ENCODE measurements around the gene ZNRF2. TPM values are rescaled to one million over a fixed set of nuclear protein-coding genes. Genes with fewer than 3 reads are reported as not detected.
"Not testable (repeated sequence)": the region's sequence is repeated elsewhere in the genome, so short reads cannot be mapped to it uniquely, and the experiment has no call there.

The ZNRF2 gene
- total RNA-seq, 1 donor, result 6.5 TPM

DNA sequence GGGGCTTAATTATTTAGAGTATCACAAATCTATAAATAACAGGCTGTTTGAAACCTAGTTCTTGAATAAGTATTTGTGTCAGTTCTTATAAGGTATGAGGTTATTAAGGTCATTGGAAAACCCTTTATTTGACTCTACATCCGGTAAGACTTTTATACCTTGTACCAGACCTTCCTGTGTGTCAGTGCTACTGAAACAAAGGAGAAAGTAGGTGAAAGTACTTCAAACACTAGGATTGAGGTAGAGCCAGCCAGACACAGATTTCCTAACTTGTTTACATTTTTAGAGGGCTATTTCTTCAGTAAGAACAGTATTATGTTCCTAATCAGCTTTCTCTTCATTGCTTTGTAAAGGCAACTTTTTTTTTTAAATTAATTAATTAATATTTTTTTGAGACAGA lies 93.9 kb downstream of the ZNRF2 start:
- H3K4me3 ChIP-seq (ENCODE audit: low read depth, low read length), result no peak overlapping the region
- TF ChIP-seq, protein P1, sequence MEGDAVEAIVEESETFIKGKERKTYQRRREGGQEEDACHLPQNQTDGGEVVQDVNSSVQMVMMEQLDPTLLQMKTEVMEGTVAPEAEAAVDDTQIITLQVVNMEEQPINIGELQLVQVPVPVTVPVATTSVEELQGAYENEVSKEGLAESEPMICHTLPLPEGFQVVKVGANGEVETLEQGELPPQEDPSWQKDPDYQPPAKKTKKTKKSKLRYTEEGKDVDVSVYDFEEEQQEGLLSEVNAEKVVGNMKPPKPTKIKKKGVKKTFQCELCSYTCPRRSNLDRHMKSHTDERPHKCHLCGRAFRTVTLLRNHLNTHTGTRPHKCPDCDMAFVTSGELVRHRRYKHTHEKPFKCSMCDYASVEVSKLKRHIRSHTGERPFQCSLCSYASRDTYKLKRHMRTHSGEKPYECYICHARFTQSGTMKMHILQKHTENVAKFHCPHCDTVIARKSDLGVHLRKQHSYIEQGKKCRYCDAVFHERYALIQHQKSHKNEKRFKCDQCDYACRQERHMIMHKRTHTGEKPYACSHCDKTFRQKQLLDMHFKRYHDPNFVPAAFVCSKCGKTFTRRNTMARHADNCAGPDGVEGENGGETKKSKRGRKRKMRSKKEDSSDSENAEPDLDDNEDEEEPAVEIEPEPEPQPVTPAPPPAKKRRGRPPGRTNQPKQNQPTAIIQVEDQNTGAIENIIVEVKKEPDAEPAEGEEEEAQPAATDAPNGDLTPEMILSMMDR (IDR thresholded peaks at IDR 0.05; ENCODE audit: insufficient read depth, low read depth, low read length), result no peak
- DNase-seq (ENCODE audit: low read depth), result peak; percentile 18

DNA sequence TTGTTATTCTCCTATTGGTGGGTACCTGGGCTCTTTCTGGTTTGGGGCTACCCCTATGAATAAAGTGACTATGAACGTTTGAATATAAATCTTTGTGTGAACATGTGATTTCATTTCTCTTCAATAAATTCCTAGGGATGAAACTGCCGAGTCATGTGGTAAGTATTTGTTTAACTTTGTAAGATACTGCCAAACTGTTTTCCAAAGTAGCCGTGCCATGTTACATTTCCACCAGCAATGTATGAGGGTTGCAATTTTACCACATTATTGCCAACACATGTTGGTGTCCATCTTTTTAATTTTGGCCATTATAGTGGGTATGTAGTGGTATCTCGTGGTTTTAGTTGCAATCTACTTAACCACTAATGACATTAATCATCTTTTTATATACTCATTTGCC lies 94.7 kb downstream of the ZNRF2 start:
- TF ChIP-seq, protein P1 (IDR thresholded peaks at IDR 0.05; ENCODE audit: insufficient read depth, low read depth, low read length), result no peak
- DNase-seq (ENCODE audit: low read depth), result no peak
- H3K4me3 ChIP-seq (ENCODE audit: low read depth, low read length), result no peak overlapping the region

DNA sequence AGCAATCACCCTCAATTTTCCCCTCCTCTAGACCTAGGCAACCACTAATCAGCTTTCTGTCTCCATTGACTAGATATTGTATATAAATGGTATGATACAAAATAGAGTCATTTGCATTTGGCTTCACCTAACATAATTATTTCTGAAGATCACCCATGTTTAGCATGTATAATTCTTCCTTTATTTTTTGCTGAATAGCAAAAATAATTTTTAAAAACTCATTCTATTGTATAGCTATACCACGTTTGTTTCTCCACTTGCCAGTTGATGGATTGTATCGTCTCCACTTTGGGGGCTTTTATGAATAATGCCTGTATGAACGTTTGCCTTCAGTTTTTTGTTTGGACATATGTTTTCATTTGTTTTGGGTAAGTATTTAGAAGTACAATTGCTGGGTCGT lies 95.3 kb downstream of the ZNRF2 start:
- H3K4me3 ChIP-seq (ENCODE audit: low read depth, low read length), result no peak overlapping the region
- no peak for DNase-seq (ENCODE audit: low read depth)
- TF ChIP-seq, protein P1 (IDR thresholded peaks at IDR 0.05; ENCODE audit: insufficient read depth, low read depth, low read length), result no peak

DNA sequence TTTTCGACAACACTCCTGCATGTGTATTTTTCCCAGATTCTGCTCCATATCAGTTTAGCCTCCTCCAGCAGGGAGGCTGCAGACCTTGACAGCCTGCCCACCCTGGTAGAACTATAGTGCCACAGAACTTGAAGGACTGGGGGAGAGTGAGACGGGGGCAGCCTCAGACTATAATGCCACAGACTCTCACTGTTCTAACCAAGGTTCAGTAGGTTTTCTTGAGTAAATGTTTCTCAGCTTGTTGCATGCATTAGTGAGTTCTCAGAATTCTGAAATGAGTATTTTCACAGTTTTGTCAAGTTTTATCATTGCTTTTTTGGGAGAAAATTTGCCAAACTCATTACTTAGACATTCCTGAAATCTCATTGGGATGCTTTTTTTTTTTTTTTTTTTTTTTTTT lies 95.9 kb downstream of the ZNRF2 start:
- no peak overlapping the region for H3K4me3 ChIP-seq (ENCODE audit: low read depth, low read length)
- DNase-seq (ENCODE audit: low read depth), result no peak
- TF ChIP-seq, protein P1 (IDR thresholded peaks at IDR 0.05; ENCODE audit: insufficient read depth, low read depth, low read length), result no peak

DNA sequence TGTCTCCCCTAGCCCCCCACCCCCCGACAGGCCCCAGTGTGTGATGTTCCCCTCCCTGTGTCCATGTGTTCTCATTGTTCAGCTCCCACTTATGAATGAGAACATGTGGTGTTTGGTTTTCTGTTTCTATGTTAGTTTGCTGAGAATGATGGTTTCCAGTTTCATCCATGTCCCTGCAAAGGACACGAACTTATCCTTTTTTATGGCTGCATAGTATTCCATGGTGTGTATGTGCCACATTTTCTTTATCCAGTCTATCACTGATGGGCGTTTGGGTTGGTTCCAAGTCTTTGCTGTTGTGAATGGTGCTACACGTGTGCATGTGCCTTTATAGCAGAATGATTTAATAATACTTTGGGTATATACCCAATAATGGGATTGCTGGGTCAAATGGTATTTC lies 96.4 kb downstream of the ZNRF2 start:
- DNase-seq (ENCODE audit: low read depth); H3K4me3 ChIP-seq (ENCODE audit: low read depth, low read length): not testable (repeated sequence)

DNA sequence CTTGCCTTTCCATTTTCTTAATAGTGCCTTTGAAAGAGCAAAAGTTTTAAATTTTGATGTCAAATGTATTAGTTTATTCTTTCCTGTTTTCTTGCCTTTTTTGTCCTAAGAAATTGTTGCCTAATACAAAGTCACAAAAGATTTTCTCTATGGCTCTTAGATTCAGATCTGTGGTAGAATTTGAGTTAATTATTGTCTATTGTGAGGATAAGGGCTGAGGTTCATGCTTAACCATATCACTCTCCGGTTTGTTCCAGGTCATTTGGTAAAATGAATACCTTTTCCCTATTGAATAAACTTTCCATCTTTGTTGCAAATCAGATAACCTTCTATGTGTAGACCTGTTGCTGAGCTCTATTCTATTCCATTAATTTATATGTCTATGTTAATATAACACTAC lies 98.2 kb downstream of the ZNRF2 start:
- no peak for DNase-seq (ENCODE audit: low read depth)

DNA sequence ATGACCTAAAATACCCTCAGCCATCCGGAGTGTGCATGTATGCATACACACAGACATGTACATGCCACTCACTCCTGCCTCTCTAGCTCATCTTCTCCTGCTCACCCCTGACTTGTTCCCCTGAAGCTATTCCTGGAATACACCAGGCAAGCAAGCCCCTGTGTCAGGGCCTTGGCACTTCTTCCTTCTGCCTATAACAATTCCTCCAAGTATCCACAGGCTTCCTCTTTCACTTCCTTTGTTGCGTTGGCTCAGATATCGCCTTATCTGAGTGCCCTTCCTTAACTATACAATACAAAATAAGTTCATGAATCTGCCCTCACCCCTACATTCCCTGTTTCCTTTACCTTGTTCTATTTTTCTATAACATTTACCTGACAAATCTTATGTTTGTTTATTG lies 105.4 kb downstream of the ZNRF2 start:
- no peak overlapping the region for H3K4me3 ChIP-seq (ENCODE audit: low read depth, low read length)
- no peak for DNase-seq (ENCODE audit: low read depth)
- TF ChIP-seq, protein P1 (IDR thresholded peaks at IDR 0.05; ENCODE audit: insufficient read depth, low read depth, low read length), result no peak

More for the DNA sequence above, 98.2 kb downstream of the ZNRF2 start:
- TF ChIP-seq, protein P1 (IDR thresholded peaks at IDR 0.05; ENCODE audit: insufficient read depth, low read depth, low read length), result no peak
- no peak overlapping the region for H3K4me3 ChIP-seq (ENCODE audit: low read depth, low read length)

All from fibroblast of villous mesenchyme (primary cell).